ENCODE measurements around the gene GPATCH2.
A peak's percentile ranks its signal among the peaks of the same experiment; 100 is the strongest.

GPATCH2 gene

DNA sequence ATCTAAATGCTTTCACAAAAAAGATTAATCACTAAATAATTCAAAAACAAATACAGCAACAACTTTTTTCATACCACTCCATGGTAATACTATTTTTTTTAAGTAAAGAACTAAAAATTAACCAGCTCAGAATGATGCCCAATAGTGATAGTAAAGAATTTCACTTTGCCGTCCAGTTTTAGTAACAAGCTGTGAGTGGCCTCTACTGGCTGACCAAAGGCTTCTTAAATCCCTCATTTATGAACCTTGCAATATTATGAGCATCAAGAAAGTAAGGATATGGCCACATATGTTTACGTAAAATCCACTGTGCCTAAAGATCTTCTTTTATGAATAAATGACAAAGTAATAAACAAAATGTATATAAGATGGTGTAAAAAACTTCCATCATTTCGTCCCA lies 108.6 kb downstream of the GPATCH2 start:
- TF ChIP-seq, protein P1, sequence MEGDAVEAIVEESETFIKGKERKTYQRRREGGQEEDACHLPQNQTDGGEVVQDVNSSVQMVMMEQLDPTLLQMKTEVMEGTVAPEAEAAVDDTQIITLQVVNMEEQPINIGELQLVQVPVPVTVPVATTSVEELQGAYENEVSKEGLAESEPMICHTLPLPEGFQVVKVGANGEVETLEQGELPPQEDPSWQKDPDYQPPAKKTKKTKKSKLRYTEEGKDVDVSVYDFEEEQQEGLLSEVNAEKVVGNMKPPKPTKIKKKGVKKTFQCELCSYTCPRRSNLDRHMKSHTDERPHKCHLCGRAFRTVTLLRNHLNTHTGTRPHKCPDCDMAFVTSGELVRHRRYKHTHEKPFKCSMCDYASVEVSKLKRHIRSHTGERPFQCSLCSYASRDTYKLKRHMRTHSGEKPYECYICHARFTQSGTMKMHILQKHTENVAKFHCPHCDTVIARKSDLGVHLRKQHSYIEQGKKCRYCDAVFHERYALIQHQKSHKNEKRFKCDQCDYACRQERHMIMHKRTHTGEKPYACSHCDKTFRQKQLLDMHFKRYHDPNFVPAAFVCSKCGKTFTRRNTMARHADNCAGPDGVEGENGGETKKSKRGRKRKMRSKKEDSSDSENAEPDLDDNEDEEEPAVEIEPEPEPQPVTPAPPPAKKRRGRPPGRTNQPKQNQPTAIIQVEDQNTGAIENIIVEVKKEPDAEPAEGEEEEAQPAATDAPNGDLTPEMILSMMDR (IDR thresholded peaks at IDR 0.05; ENCODE audit: insufficient read depth, low read depth, low read length, missing control alignments) = no peak
- no peak overlapping the region for H3K4me3 ChIP-seq (ENCODE audit: low read depth, low read length)
- DNase-seq (ENCODE audit: low read depth) = no peak

- TF ChIP-seq, protein P1 (IDR thresholded peaks at IDR 0.05; ENCODE audit: insufficient read depth, low read depth, low read length, missing control alignments) = no peak
- DNase-seq (ENCODE audit: low read depth) = no peak
- no peak overlapping the region for H3K4me3 ChIP-seq (ENCODE audit: low read depth, low read length)
Measured at GRCh38 chr1:217521317-217521716, 109.6 kb downstream of the GPATCH2 start.

- TF ChIP-seq, protein P1 (IDR thresholded peaks at IDR 0.05; ENCODE audit: insufficient read depth, low read depth, low read length, missing control alignments) = no peak
- H3K4me3 ChIP-seq (ENCODE audit: low read depth, low read length) = no peak overlapping the region
- DNase-seq (ENCODE audit: low read depth) = no peak
Measured at GRCh38 chr1:217506878-217507277, 124.0 kb downstream of the GPATCH2 start.

DNA sequence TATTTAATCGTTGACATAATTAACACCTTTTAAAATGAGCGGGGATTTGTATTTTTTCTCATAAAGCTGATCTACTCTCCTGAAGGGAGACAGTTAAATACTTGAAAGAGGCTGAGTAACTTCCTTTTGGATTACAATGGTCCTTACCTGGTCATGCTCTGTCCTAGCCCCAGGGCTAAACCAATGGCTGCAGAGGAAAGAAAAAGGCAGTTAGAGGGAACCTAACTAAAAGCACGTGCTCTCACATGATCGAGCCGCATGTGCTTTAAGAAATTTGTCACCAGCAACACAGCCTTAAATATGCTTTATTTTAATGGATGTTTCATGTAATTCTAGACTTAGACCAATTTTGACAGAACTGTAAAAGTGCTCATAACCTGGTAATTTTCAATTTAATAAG lies 132.7 kb downstream of the GPATCH2 start:
- no peak for DNase-seq (ENCODE audit: low read depth)
- H3K4me3 ChIP-seq (ENCODE audit: low read depth, low read length) = no peak overlapping the region
- TF ChIP-seq, protein P1 (IDR thresholded peaks at IDR 0.05; ENCODE audit: insufficient read depth, low read depth, low read length, missing control alignments) = no peak

DNA sequence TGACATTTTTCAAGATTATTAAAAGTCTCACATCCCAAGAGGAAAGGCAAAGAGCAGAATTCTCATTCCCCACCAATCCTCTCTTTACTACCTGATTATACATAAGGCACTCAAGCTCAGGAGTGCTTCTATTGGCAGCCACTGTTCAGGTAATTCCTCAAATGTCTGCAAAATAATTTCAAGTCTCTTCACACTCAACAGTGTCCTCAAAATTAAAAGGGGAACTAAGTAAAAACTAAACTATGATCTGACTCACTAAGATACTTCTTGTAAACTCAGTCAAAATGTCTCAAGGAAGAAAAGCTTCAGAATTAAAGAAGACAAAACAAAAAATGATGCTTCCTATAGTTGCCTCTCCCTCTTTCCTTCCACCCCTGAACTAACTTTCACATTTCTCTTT lies 135.6 kb downstream of the GPATCH2 start:
- peak; percentile 44 for DNase-seq (ENCODE audit: low read depth)
- H3K4me3 ChIP-seq (ENCODE audit: low read depth, low read length) = no peak overlapping the region
- TF ChIP-seq, protein P1 (IDR thresholded peaks at IDR 0.05; ENCODE audit: insufficient read depth, low read depth, low read length, missing control alignments) = no peak

GRCh38 chr1:217494767-217495166 lies 136.1 kb downstream of the GPATCH2 start:
- TF ChIP-seq, protein P1 (IDR thresholded peaks at IDR 0.05; ENCODE audit: insufficient read depth, low read depth, low read length, missing control alignments) = no peak
- no peak overlapping the region for H3K4me3 ChIP-seq (ENCODE audit: low read depth, low read length)
- DNase-seq (ENCODE audit: low read depth) = peak; percentile 62

GRCh38 chr1:217493290-217493689 lies 137.6 kb downstream of the GPATCH2 start:
- H3K4me3 ChIP-seq (ENCODE audit: low read depth, low read length) = no peak overlapping the region
- no peak for DNase-seq (ENCODE audit: low read depth)
- TF ChIP-seq, protein P1 (IDR thresholded peaks at IDR 0.05; ENCODE audit: insufficient read depth, low read depth, low read length, missing control alignments) = no peak

Data from GM12865 (cell line).